BJ (cell line): ENCODE measurements around the gene PEX14. TPM values are rescaled to one million over a fixed set of nuclear protein-coding genes. Genes with fewer than 3 reads are reported as not detected.

Experiments used
- CTCF ChIA-PET: fragments of 350-600 bp; formaldehyde crosslinking; extraction: SDS; loops from one replicate; lab custom pipeline; 2021; ENCODE audit warnings: antibody characterized with exemption, inconsistent platforms; lab: Yijun Ruan, JAX
- POLR2A ChIA-PET: fragments of 300-600 bp; sonication (Branson Sonifier 250); formaldehyde crosslinking; extraction: SDS; loops from one replicate; lab custom pipeline; 2021; ENCODE audit warnings: antibody characterized with exemption; lab: Charles Lee
- DNase-seq: peaks from one replicate; pipeline ENCODE4 v3.0.0-alpha.2; 2011; ENCODE audit warnings: low read depth
- H3K27me3 ChIP-seq: 2 replicates; pipeline ENCODE4 v1.6.0; 2011; ENCODE audit warnings: low read length; ENCODE audit not compliant: control insufficient read depth, insufficient read depth
- H3K36me3 ChIP-seq: 2 replicates; pipeline ENCODE4 v1.5.1; 2011; ENCODE audit warnings: low read length; ENCODE audit not compliant: control insufficient read depth, insufficient read depth
- H3K4me3 ChIP-seq: 2 replicates; pipeline ENCODE4 v1.5.1; 2011; ENCODE audit warnings: low read depth, mild to moderate bottlenecking, control low read depth, low read length
- CTCF ChIP-seq: IDR thresholded peaks from 2 replicates; pipeline ENCODE4 v1.5.1; 2011; ENCODE audit warnings: low read depth, mild to moderate bottlenecking, control low read depth, inconsistent platforms, low read length, moderate library complexity; ENCODE audit not compliant: insufficient read depth
- polyA plus RNA-seq: library from polyadenylated mRNA; depleted of rRNA; stranded (reverse); fragments of >200 nt; gene quantifications from 2 replicates; pipeline ENCODE4 v1.2.3, GENCODE V29; 2011

Gene PEX14
- polyA plus RNA-seq, 1 experiment = 10.1 TPM

DNA sequence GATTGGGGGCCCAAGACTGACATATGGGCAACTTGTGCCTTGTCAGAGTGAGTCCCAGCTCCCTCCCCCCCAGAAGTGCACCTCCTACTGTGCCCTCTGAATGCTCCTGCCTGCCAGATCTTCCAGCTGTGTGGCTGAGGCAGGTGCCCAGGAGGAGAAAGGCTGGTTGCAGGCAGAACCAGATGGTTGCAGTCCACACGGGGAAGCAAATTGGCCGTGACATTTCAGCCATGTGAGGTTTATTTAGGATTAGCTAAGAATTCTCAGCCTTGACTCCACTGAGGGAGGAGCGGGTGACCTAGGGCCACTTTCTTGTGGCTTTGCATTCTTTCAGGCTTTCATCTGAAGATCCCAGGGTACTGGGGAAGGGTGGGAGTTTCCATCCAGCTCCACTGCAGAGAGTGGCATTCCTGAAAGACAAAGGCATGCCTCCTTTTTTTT lies 33.8 kb downstream of the PEX14 start:
- Histone ChIP-seq H3K4me3 (no peak overlapping the region), H3K36me3 (no peaks in the 10 kb centered on the region), H3K27me3 (no peaks in the 10 kb centered on the region)
- POLR2A ChIA-PET = no interaction called here
- CTCF ChIA-PET = interaction anchor here (0.6 to 9.4 kb wide), 12 partner anchors 11 to 1145 kb away, joined by 3 to 99 read pairs (median 6); partner anchors contain the start of gene CENPS
- no peak for TF ChIP-seq CTCF
- no peak for DNase-seq

GRCh38 chr1:10509809-10510509 lies 35.2 kb downstream of the PEX14 start:
- Histone ChIP-seq H3K36me3 (no peaks in the 10 kb centered on the region), H3K27me3 (no peaks in the 10 kb centered on the region), H3K4me3 (no peak overlapping the region)
- ChIA-PET CTCF (interaction anchor here (1.2 to 9.4 kb wide), 4 partner anchors 10 to 357 kb away, joined by 3 to 99 read pairs (median 12); no protein-coding TSS in a partner anchor), POLR2A (no interaction called here)
- no peak for TF ChIP-seq CTCF
- no peak for DNase-seq

GRCh38 chr1:10510520-10511493 lies 36.1 kb downstream of the PEX14 start:
- no peak overlapping the region for H3K4me3 ChIP-seq
- no peaks in the 10 kb centered on the region for H3K27me3 ChIP-seq
- peak; percentile 42 for DNase-seq
- H3K36me3 ChIP-seq = no peaks in the 10 kb centered on the region
- POLR2A ChIA-PET = no interaction called here
- CTCF ChIA-PET = interaction anchor here (0.6 to 9.4 kb wide), 4 partner anchors 9 to 357 kb away, joined by 3 to 99 read pairs (median 12); no protein-coding TSS in a partner anchor
- no peak for TF ChIP-seq CTCF

GRCh38 chr1:10511494-10511885 lies 36.7 kb downstream of the PEX14 start:
- ChIA-PET POLR2A (no interaction called here), CTCF (interaction anchor here (0.6 to 9.4 kb wide), 4 partner anchors 8 to 356 kb away, joined by 3 to 99 read pairs (median 12); no protein-coding TSS in a partner anchor)
- DNase-seq = no peak
- no peak overlapping the region for H3K4me3 ChIP-seq
- no peaks in the 10 kb centered on the region for H3K36me3 ChIP-seq
- TF ChIP-seq CTCF = no peak
- no peaks in the 10 kb centered on the region for H3K27me3 ChIP-seq
